CD4-positive, alpha-beta T cell treated with Interleukin-6 for 4 hours (primary cell): Measurements from ENCODE around the gene USP15.

Experiments used
- DNase-seq: peaks from one replicate; pipeline ENCODE4 v3.0.0-alpha.2; 2020; ENCODE audit warnings: mixed read lengths

Gene USP15

GRCh38 chr12:62285284-62285683 lies 25.1 kb downstream of the USP15 start:
- DNase-seq = no peak

DNA sequence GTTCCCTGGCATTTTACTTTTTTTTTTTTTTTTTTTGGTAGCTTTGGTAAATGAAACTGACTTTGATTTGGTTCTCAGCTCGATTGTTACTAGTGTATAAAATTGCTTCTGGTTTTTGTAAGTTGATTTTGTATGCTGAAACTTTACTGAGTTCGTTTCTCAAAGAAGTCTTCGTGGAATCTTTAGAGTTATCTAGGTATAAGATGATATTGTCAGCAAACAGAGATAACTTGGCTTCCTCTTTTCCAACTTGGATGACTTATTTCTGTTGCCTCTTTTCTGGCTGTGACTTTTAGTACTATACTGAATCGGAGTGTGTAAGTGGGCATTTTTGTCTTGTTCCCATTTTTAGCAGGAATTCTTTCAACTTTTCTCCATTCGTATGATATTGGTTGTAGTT lies 28.1 kb downstream of the USP15 start:
- DNase-seq = no peak

DNA sequence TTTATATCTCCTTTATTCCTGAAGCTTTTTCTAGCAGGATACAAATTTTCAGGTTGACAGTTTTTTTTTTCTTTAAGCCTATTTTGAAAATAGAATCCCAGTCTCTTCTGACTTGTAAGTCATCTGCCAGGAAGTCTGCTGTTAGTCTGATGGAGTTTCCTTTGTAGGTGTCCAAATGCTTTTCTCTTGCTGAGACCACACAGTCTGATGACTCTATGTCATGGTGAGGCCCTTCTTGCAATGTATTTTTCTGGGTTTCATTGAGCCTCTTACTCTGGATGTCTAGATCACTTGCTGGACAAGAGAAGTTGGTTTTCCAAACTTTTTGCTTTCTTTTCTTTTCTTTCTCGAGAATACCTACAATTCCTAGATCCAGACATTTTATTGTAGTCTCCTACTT lies 30.6 kb downstream of the USP15 start:
- no peak for DNase-seq

DNA sequence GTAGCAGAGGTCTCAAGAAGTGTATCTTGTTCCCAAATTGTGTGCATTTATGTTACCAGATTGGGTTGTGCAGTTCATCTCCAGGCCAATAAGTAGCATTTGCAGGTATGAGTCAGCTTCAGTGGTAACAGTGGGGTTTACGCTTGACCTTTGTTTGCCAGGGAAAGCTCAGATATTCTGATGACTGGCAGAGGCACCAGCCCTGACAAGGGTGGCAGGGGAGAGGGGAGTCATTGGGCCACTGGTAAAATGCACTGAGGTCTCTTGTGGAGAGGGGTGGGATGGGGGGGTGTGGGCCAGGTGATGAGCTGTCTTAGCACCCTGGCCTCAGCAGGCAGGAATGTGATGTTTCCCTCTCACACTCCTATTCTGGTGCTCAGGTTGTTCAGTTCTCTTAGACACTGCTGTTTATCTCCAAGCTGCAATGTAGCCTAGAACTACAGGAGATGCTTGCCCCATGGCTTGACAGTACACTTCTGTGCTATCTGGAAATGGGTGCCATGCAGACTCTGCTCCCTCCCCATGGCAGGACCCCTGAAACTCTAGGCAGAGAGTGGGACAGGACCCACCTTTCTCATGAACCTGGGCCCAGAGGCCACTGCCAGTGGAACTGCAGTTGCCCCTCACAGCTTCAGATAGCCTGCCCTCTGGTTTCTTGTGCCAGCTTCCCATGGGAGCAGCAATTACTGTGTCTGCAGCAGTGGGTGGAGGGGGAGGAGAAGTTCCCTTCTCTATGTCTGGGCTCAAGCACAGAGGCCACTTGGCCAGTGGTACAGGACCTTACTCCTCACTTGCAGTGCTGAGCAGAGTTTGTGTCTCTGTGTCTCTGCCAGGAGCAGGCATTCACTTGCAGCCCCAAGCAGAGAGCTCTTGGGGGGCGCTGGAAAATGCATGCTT lies 31.9 kb downstream of the USP15 start:
- DNase-seq = peak; percentile 22

- DNase-seq = no peak
Measured at GRCh38 chr12:62292761-62293344, 32.6 kb downstream of the USP15 start.

- DNase-seq = no peak
Measured at GRCh38 chr12:62294378-62294777, 34.2 kb downstream of the USP15 start.

- no peak for DNase-seq
Measured at GRCh38 chr12:62296001-62296400, 35.8 kb downstream of the USP15 start.

DNA sequence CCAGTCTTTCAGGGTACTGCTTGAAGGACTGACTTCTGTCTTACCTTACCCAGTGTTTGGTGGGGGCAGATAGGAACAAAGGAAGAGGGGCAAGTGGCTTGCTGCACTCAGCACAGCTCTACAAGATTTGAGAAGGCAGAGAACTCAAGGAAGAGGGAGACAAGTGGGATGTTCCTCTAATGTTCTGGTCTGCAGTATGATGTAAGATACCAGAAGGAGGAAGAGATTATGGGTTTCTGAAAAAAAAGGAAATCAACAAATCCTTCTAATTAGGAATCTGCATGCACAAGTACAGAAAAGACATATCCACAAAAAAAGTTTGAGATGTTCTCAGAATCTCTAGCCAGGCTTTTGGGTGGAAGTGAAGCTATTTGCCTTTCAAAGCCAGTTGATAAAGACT lies 37.1 kb downstream of the USP15 start:
- DNase-seq = no peak

DNA sequence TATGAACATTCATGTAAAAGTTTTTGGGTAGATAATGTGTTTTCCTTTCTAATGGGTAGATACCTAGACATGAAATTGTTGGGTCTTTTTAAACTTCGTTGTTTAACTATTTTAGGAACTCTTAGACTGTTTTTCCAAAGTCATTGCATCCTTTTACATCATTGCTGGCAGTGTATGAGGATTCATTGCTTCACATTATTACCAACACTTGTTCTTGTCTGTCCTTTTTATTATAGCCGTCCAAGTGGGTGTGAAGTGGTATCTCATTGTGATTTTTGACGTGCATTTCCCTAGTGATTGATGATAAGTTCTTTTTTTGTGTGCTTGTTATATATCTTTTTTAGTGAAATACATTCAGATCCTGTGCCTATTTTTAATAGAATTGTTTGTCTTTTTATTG lies 39.4 kb downstream of the USP15 start:
- DNase-seq = no peak

- DNase-seq = no peak
Measured at GRCh38 chr12:62301080-62301798, 41.0 kb downstream of the USP15 start.

- DNase-seq = no peak
Measured at GRCh38 chr12:62301799-62302133, 41.6 kb downstream of the USP15 start.

DNA sequence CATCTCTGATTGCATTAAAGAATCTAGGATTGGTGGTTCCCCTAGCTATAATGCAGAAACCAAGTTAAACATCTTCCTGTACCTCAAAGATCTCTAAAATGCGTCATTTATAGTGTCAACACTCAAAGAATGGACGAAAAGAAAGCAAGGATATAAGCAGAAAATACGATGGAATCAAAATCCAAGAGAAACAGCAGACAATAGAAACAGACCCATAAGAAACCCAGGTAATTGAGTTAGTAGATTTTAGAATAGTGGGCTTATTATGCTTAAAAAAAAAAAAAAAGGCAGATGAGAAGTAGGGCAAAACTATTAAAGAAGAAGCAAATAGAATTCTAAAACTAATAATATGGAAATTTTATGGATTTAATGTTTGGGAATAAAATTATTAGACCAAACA lies 44.4 kb downstream of the USP15 start:
- no peak for DNase-seq

- no peak for DNase-seq
Measured at GRCh38 chr12:62305778-62306177, 45.6 kb downstream of the USP15 start.

GRCh38 chr12:62306569-62307530 lies 46.6 kb downstream of the USP15 start:
- no peak for DNase-seq

- DNase-seq = no peak
Measured at GRCh38 chr12:62308201-62308600, 48.0 kb downstream of the USP15 start.

DNA sequence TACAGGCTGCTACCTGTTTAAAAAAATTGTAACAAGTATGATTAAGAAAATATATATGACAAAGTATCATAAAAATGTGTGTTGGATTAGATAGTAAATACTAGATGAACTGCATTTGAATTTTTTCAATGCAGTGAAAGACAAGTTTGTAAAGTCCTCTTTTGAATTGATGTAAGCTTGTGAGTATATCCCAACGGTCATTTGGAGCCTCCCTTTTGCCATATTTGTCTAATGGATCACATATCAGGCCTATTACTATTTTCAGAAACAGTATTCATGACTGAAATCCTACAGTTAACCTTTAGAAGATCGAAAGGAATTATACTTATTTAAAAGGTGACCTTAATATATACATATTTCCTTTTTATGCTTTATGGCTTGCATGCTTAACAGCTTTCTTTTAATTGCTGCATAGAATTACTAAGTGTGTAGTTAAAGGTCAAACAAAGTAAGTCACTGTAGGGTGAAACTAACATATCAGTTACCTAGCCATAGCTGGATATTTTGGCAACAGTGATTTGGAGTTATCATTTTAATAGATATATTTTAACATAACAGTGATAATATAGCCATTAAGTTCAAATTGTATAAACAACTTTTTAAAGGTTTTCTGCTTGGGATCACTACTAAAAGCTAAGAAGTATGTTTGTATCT lies 53.6 kb downstream of the USP15 start:
- no peak for DNase-seq

DNA sequence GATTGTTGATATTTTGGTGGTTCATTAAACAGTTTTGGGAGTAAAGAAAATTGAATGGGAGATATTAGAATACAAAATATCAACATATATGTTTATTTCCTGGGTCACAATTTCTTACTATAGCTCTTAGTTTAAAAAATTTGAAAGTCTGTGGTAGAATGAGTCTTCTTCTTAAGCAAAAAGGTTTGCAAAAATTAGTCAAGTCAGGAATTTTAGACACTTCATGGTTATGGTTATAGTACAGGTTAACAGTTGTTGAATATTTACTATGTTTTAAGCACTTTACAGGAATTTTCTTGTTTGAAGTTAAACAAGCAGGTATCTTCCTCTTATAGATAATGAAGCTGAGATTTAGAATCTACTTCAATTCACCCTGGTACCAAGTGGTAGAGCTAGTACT lies 56.8 kb downstream of the USP15 start:
- no peak for DNase-seq

DNA sequence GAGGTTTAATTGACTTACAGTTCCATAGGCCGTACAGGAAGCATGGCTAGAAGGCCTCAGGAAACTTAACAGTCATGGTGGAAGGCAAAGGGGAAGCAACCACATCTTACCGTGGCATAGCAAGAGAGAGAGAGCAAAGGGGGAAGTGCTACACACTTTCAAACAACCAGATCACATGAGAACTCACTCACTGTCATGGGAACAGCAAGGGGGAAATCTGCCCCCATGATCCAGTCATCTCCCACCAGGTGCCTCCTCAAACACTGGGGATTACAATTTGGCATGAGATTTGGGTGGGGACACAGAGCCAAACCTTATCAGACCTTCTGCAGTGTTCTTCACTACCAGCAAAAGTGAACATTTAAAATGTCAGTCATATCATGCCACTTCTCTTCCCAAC lies 58.9 kb downstream of the USP15 start:
- DNase-seq = no peak

- no peak for DNase-seq
Measured at GRCh38 chr12:62320054-62320453, 59.9 kb downstream of the USP15 start.

DNA sequence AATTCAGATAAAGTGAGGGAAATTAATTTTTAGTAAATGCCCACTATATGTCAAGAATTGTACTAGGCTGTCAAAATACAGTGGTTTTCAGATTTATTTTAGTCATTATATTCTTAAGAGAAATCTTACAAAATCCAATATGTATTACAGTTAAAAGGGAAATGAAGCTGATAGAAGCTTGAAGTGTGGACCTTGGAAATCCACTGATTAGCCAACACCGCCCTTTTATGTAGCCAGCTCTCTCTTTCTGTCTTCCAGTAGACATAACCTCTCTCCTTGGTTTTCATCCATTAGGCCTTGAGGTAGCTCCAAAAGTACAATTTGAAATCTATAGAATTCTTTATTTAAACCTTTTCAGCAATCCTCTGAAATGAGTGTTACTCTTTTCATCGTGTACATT lies 63.2 kb downstream of the USP15 start:
- DNase-seq = no peak

DNA sequence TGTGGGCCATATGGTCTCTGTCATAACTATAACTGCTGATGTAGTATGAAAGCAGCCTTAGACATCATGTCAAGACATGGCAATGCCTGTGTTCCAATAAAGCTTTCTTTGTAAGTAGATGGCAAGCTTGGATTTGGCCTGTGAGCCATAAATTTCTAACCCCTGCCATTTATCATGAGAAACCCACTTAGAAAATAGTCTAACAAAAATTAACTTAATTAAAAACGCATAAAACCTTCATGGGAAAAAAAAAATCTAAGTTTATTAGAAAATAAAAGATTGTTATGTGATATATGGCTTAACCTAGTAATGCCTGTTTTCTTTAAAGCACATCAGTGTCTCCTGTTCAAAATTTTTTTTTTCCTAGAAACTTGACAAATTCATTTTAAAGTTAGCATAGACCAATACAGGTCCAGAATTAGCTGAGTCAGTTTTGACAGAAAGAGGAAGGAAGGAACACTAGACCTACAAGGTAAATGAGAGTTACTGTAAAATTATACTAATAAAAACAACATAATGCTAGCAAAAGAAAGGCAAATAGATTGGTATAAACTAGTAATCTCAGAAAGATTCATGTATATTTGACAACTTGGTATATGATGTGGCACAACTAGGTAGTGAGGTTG lies 68.2 kb downstream of the USP15 start:
- no peak for DNase-seq

DNA sequence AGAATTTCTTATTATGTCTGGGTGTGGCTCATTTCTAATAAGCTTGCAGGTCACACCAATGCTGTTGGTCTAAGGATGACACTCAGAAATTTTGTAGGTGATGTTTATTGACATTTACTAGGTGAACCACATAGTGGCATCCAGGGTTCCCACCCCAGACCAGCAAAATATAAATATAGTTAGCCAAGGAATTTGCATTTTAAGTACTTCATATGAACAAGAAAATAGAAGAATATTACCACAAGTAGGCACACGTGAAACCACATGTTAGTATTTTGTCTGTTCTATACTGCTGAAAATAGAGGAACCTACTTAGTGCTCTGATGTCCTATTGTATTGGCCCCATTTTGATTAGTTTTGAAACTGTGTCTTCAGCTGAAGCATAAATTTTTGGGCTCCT lies 71.1 kb downstream of the USP15 start:
- DNase-seq = no peak
